ENCODE data around the gene COA1.

- TF ChIP-seq POLR2AphosphoS5 (IDR thresholded peaks at IDR 0.05; ENCODE audit: borderline replicate concordance, low read depth, low read length) (no peak), EZH2 (IDR thresholded peaks at IDR 0.05) (no peak)
These were observed 40.0 kb upstream of the COA1 start for GRCh38 chr7:43769281-43769680.

Data from SK-N-MC (cell line).